Measurements from ENCODE around the gene MTTP.

MTTP gene

GRCh38 chr4:99593781-99594641 is 19.4 kb downstream of the MTTP start:
- no peak for DNase-seq (ENCODE audit: low read depth in 2 of 2)

- no peak for DNase-seq (ENCODE audit: low read depth in 2 of 2)
Observed at GRCh38 chr4:99594818-99595217, 20.2 kb downstream of the MTTP start.

GRCh38 chr4:99606716-99607115 is 32.1 kb downstream of the MTTP start:
- no peak for DNase-seq (ENCODE audit: low read depth in 2 of 2)

DNA sequence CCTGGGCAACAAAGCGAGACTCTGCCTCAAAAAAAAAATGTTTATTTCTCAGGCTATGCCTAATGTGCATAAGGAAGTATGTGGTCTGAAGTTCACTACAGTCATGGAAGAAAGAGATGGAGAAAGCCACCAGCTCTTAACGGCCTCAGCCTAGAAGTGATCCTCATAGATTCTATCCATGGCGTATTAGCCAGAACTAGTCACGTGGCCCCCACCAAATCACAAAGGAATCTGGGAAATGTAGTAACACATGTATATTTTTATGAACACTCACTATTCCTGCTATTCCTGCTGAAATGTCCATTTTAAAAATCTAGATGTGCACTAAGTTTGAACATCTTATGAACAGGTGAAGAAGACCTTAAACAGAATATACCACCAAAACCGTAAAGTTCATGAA is 33.8 kb downstream of the MTTP start:
- no peak for DNase-seq (ENCODE audit: low read depth in 2 of 2)

DNA sequence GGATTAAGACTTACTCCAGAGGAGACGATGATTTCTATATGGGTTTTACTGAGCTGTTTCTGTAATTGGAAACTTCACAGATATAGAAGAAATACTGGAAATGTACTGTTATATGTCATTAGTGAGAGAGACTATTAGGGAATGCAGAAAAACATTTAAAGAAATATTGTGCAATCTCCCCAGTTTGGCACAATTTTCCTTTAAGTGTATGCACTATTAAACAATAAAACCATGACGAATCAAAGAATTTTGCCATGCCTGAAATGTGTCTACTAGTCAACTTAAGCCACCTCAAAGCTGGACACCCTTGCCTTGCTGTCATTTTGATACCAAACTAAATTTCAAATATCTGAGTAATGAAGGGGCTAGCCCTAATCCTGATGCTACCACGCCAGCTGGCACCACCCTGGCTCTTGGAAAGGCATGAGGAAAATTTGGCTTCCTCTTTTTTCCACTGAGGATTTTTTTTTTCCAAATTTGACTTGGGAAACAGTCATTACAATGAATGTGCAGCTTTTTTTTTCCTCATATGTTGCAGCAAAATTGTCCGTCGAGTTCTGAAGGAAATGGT is 36.1 kb downstream of the MTTP start:
- no peak for DNase-seq (ENCODE audit: low read depth in 2 of 2)

GRCh38 chr4:99612281-99612680 is 37.7 kb downstream of the MTTP start:
- no peak for DNase-seq (ENCODE audit: low read depth in 2 of 2)

DNA sequence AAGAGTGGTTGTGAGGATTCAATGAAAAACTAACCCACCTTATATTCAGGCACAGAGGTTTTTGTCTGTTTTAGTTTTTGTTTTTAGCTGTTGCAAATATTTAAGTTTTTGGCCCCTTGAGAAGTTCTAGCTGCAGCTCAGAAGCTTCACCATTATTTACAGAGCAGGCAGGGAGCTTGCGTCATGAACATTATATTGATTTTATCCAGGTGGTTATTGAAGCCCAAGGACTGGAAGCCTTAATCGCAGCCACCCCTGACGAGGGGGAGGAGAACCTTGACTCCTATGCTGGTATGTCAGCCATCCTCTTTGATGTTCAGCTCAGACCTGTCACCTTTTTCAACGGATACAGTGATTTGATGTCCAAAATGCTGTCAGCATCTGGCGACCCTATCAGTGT is 38.1 kb downstream of the MTTP start:
- DNase-seq (ENCODE audit: low read depth in 2 of 2) = no peak

GRCh38 chr4:99614491-99614890 is 39.9 kb downstream of the MTTP start:
- no peak for DNase-seq (ENCODE audit: low read depth in 2 of 2)

DNA sequence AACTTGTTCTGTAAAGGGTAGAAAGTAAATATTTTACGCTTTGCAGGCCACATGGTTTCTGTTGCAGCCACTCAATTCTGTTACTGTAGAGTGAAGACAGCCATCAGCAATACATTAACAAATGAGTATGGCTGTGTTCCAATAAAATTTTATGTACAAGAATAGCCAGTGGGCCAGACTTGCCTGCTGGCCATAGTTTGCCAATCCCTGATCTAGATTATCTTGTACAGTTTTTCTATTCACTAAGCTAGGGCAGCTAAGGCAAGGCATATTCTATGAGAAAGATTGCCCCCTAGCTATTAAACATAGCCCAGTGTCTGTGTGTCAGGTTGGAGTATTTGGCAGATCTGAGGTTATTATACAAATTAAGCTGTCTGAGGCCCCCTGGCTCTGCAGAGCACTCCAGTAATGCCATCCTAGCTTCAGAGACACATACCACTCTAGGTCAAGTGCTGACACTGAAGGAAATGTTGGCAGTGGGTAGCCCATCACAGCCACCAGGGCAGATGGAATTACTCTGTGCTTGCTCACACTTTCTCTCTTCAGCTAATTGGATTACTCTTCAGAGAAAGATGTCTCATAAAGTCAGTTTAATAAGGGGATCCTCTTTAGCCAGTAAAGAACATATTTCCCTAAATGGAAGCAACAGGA is 40.7 kb downstream of the MTTP start:
- DNase-seq (ENCODE audit: low read depth in 2 of 2) = no peak

DNA sequence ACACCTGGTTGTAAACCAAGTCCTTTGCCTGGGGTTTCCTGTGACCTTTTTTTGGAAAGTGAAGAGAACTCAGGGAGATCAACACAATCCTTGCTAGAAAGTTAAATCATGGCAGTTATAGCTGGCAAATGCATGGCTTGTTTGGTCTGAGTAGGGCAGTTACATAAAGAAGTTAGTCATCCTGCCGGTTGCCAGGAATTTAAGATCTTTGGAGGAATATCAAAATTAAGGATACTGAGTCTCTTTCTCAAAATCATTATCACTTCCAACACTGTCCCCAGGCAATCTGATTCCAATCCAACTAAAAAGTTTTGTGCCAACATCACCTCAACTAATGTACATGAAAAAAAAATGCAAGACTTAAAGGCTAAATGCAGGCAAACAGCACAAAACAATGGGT is 42.8 kb downstream of the MTTP start:
- no peak for DNase-seq (ENCODE audit: low read depth in 2 of 2)

DNA sequence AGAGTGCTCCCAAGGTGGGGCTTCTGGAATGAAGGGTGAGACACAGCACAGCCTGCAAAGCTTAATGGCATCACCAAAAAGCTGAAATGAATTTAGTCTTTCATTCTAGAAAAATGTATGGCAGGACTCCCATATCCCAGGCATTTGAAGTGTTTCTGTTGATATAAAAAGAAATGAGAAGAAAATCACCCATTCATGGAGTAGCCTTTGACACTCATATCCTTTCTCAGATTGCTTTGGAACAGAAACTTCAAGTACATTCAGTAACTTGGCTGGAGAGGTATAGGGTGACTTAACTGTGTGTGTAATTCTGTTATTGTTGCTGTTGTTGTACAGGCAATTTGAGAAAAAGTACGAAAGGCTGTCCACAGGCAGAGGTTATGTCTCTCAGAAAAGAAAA is 47.7 kb downstream of the MTTP start:
- no peak for DNase-seq (ENCODE audit: low read depth in 2 of 2)

DNA sequence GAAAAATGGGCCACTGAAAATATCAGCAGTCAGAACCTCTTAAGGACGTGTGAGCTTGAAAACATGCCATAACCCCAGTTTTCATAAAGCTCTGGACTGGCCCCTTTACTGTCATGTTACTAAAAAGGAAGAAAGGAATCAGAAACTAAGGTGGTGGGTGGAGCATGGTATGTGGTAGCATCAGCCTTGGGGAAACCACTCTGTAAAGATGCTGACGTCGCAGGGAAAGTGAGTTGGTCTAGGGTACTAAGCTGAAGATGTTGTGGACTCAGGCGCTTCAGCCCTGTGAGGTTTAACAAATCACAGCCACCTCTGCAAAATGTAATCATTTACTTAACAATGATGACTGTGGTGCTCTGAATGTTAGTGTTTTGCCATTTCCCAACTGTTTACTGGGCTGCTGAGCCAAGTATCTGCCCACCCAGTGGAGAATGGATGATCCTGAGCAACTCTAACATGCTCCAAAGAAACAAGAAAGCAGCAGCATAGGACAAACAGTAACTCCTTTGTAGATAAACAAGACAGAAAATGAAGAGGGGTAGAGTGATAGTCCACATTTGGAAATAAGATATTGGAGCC is 49.6 kb downstream of the MTTP start:
- DNase-seq (ENCODE audit: low read depth in 2 of 2) = no peak

DNA sequence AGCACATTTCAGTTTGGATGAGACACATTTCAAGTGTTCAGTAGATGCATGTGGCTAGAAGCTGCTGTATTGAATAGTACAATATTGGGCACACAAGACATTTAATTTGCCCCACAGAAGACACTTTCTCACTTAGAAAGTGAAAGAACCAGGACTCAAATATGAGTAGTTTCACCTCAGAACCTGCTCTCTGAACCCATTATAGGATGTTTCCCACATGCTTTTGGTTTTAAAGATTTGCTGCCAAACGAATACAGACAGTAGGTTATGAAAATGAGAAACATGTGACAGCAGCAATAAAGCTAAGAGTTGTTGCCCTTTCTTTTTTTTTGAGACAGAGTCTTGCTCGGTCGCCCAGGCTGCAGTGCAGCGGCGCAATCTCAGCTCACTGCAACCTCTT is 50.7 kb downstream of the MTTP start:
- no peak for DNase-seq (ENCODE audit: low read depth in 2 of 2)

DNA sequence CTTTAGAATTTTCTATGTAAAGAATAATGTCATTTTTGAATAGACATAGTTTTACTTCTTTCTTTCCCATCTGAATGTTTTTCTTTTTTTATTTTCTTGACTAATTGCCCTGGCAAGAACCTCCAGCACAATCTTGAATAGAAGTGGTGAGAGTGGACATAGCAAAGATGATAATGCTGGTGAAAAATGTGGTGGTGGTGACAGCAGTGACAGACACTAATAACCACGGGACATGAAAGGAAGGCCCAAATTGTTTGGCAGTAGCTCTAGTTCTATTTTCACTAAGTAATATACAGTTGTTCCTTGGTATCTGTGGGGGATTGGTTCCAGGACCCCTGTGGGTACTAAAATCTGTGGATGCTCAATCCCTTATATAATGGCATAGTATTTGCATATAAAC is 53.4 kb downstream of the MTTP start:
- DNase-seq (ENCODE audit: low read depth in 2 of 2) = no peak

DNA sequence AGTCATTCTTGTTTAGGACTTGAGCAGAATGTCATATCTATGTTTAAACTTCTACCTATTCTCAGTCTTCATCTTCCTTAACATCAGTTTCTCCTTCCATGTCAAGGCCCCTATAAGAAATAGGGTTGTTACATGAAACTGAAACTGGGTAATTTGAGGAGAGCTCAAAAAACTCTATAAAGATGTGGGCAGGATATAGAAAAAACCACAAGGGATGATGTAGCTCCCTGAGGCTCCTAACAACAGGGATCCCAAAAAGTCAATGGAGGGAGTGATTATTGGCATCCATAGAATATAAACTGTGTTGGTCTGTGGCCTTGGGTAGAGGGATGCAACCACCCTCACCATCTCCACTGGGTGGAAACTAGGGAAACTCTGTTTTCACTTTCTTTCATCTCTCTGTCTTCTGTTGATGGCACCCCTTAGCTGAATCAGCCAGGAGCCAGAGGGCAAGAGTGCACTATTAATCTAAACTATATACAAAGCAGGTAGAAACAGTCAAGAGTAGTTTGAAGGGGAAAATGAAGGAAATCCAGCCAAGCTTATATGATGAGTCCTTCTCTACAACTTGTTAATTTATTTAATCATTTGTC is 55.4 kb downstream of the MTTP start:
- no peak for DNase-seq (ENCODE audit: low read depth in 2 of 2)

- no peak for DNase-seq (ENCODE audit: low read depth in 2 of 2)
Observed at GRCh38 chr4:99630857-99631360, 56.3 kb downstream of the MTTP start.

DNA sequence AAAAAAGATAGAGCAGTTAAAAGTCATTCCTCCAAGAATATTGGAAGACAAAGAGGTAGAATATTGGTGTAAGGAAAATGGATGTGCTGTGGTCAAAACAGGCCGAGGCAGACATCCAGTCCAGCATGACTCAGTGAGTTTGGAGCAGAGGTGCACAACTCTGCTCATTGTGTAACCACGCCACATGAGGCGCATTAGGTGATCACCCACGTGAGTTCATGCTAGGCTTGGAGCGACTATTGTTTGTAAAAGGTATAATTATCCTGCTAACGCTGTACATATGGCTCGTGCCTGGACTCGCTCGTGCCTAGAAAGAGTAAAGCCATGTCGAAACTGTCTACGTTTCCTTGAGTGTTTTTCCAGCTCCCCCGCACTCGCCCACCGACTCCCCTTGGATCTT is 59.1 kb downstream of the MTTP start:
- no peak for DNase-seq (ENCODE audit: low read depth in 2 of 2)

DNA sequence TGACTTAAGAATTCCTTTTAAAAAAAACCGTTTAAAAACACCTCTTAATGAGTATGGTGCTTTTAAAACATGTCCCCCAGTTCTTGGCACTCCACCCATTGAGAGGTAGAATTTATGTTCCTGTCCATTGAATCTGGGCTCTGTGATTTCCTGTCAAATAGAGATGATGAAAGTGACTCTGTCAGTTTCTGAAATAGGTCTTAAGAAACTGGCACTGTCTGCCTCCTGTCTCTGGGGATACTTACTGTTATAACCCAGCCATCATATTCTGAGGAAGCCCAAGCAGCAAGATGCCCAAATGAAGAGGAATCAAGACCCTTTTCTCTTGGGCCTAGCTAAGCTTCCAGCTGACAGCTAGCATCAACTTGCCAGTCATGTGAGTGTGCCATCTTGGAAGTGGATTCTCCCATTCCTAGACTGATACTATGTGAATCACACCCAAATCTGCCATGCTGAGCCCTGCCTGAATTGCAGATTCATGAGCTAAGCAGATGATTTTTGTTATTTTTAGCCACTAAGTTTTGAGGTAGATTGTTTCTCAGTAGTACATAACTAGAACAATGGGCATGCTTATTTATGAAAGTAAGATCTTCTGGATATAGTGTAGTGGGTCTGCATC is 60.2 kb downstream of the MTTP start:
- DNase-seq (ENCODE audit: low read depth in 2 of 2) = no peak

GRCh38 chr4:99635601-99636000 is 61.0 kb downstream of the MTTP start:
- DNase-seq (ENCODE audit: low read depth in 2 of 2) = no peak

GRCh38 chr4:99636422-99636821 is 61.8 kb downstream of the MTTP start:
- DNase-seq (ENCODE audit: low read depth in 2 of 2) = no peak

- DNase-seq (ENCODE audit: low read depth in 2 of 2) = no peak
Observed at GRCh38 chr4:99637174-99637573, 62.5 kb downstream of the MTTP start.

DNA sequence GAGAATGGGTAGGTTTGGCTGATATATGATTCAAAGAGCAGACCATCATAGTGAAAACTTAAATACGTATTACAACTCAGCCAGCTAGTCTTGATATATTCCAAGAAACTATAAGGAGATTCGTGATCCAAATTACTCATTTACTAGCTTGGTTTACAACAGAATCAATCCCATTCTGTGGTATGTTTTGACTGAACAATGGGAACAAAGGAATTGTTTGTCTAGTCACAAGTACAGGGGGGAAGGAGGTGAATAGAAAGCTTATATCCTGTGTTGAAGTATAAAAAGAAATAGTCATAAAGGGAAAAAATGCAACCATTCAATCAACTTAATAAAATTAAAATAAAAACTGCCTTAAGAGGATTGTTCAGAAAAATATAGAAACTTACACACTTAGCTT is 66.1 kb downstream of the MTTP start:
- DNase-seq (ENCODE audit: low read depth in 2 of 2) = no peak
